Epidermal melanocyte (primary cell): ENCODE results near the gene TCF4.

Source experiments
- DNase-seq: peaks from one replicate; pipeline ENCODE4 v3.0.0; 2011; ENCODE audit warnings: low spot score; ENCODE audit not compliant: insufficient read length

The TCF4 gene

GRCh38 chr18:55585920-55586561 is 2.0 kb downstream of the TCF4 start:
- DNase-seq = no peak

- DNase-seq = no peak
These were observed 2.7 kb downstream of the TCF4 start for GRCh38 chr18:55585065-55585919.

GRCh38 chr18:55584201-55584600 is 3.8 kb downstream of the TCF4 start:
- DNase-seq = no peak

- no peak for DNase-seq
These were observed 5.7 kb downstream of the TCF4 start for GRCh38 chr18:55582325-55582724.

- DNase-seq = no peak
These were observed 8.3 kb downstream of the TCF4 start for GRCh38 chr18:55579501-55580270.

GRCh38 chr18:55577812-55578539 is 10.0 kb downstream of the TCF4 start:
- no peak for DNase-seq

- no peak for DNase-seq
These were observed 12.0 kb downstream of the TCF4 start for GRCh38 chr18:55576001-55576400.

- DNase-seq = no peak
These were observed 12.9 kb downstream of the TCF4 start for GRCh38 chr18:55575066-55575465.

- no peak for DNase-seq
These were observed 14.6 kb downstream of the TCF4 start for GRCh38 chr18:55573386-55573785.

GRCh38 chr18:55570966-55571365 is 17.0 kb downstream of the TCF4 start:
- no peak for DNase-seq

- no peak for DNase-seq
These were observed 21.5 kb downstream of the TCF4 start for GRCh38 chr18:55566456-55566935.

- no peak for DNase-seq
These were observed 28.3 kb downstream of the TCF4 start for GRCh38 chr18:55559739-55560138.

GRCh38 chr18:55557211-55557610 is 30.8 kb downstream of the TCF4 start:
- DNase-seq = no peak

GRCh38 chr18:55555395-55556027 is 32.5 kb downstream of the TCF4 start:
- no peak for DNase-seq

GRCh38 chr18:55552526-55553189 is 35.3 kb downstream of the TCF4 start:
- no peak for DNase-seq

GRCh38 chr18:55551227-55551626 is 36.8 kb downstream of the TCF4 start:
- no peak for DNase-seq

- no peak for DNase-seq
These were observed 37.5 kb downstream of the TCF4 start for GRCh38 chr18:55550471-55550870.

GRCh38 chr18:55549474-55550104 is 38.4 kb downstream of the TCF4 start:
- DNase-seq = no peak

- no peak for DNase-seq
These were observed 40.3 kb downstream of the TCF4 start for GRCh38 chr18:55547705-55548056.
